Measurements from ENCODE around the gene ACTN3.
"Not testable (repeated sequence)": the region's sequence is repeated elsewhere in the genome, so short reads cannot be mapped to it uniquely, and the experiment has no call there.

The ACTN3 gene

GRCh38 chr11:66603072-66603471 is 56.4 kb downstream of the ACTN3 start:
- no peak for DNase-seq

DNA sequence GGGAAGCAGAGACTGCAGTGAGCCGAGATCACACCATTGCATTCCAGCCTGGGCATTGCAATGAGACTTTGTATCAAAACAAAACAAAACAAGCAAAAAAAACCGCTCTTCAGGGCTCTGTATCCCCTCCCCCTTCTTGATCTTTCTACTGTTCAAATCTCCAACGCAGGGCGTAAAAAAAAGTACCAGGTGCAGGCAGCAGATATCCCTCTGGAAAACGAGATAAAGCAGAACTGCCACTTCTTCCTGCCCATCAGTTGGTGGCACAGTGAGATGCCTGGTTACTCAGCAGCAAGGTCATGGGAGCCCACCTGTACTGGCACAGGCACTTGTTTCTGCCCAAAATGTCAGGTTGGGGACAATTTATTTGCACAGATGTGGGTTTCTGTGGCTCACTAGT is 57.5 kb downstream of the ACTN3 start:
- DNase-seq: no peak

- not testable (repeated sequence) for DNase-seq
Measured at GRCh38 chr11:66606608-66607007, 59.9 kb downstream of the ACTN3 start.

DNA sequence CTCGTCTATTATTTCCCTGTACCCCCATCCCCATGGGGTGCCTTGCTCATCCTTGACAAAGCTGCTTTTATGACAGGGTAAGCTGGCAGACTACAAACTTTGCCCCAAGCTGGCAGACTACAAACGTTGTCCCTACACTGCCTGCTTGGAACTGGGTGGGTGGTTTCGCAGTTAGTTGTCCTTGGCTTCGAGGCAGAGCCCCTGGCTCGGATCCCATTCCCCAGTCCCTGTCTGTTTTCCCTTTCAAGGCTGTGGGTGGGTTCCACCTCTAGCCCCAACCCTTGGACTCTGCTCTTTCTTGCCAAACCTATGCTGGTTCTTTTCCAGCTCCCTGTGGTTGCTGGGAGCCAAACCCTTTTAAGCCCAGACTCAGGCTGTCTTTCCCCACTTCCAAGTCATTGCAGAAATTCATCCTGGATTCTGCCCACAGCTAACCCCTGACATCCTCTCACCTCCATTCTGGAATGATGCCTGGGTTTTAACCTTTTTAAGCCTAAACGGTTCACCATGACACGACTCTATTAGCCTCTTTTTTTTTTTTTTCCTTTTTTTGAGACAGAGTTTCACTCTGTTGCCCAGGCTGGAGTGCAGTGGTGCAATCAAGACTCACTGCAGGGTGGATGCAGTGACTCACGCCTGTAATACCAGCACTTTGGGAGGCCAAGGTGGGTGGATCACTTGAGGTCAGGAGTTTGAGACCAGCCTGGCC is 60.6 kb downstream of the ACTN3 start:
- peak; percentile 53 for DNase-seq

- DNase-seq: no peak
Measured at GRCh38 chr11:66609721-66610617, 63.3 kb downstream of the ACTN3 start.

DNA sequence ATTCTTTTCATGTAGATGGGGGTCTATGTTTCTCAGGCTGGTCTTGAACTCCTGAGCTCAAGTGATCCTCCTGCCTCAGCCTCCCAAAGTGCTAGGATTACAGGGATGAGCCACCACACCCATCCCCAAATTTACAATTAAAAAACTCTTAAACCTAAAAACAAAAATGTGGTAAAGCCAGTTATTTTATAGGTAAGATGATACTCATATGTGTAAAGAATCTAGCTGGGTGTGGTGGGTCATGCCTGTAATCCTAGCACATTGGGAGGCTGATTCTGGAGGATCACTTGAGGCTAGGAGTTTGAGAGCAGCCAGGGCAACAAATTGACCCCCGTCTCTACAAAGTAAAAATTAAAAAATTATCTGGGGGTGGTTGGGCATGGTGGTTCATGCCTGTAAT is 65.8 kb downstream of the ACTN3 start:
- no peak for DNase-seq
